ENCODE measurements around the gene KLHL29.

Gene KLHL29

DNA sequence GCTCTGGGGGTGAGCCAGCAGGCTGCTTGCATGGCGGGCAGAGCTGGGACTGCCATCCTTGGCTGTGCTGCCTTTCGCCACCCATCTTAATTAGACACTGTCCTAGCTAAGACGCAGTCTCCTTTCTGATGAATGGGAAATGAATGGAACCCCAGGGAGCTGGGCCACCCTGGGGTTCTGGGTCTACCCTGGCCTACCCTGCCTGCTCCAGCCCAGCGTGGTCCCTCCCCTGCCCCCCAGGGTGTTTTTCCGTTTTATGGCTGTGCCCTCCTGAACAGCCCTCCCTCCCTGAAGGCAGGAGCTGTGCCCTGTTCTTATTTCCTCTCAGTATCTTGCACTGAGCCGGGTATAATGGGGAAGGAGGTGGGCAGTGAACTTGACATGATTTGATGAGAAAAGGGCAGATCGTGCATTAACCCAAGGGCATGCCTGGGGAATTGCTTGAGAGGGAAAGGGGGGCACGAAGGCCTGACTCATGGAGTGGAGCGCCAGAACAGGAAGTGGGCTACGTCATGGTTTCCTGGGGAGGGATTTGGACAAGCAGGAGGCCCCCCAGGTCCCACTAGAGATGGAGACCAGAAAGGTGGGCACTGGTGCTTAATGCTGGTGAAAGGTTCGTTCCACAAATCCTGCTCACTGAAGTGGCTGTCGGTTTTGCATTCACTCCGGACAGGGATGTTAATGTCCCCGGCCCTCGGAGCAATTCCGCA, 165.0 kb downstream of the KLHL29 start:
- DNase-seq (ENCODE audit: low read depth in 2 of 2) = no peak

DNA sequence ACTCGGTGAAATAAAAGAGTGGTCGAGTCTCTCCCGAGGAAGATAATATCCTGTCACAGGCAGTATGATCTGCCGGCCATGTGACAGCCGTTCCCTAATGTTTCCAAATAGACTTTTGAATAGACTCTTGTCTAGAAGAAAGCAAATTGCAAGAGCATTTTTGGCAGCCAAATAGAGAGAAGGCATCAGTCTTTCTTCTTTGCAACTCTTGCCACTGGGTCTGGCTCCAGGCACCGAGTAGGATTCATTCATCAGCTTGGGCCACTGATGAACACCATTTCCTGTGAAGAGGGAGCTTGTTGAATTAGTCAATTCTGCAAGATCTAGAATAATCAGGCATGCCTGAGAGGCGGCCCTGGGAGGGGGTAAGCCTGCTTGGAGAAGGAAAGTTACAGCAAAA, 165.6 kb downstream of the KLHL29 start:
- DNase-seq (ENCODE audit: low read depth in 2 of 2) = no peak

- DNase-seq (ENCODE audit: low read depth in 2 of 2) = no peak
Observed at GRCh38 chr2:23551875-23552274, 166.9 kb downstream of the KLHL29 start.

GRCh38 chr2:23553561-23553960, 168.6 kb downstream of the KLHL29 start:
- DNase-seq (ENCODE audit: low read depth in 2 of 2) = no peak

DNA sequence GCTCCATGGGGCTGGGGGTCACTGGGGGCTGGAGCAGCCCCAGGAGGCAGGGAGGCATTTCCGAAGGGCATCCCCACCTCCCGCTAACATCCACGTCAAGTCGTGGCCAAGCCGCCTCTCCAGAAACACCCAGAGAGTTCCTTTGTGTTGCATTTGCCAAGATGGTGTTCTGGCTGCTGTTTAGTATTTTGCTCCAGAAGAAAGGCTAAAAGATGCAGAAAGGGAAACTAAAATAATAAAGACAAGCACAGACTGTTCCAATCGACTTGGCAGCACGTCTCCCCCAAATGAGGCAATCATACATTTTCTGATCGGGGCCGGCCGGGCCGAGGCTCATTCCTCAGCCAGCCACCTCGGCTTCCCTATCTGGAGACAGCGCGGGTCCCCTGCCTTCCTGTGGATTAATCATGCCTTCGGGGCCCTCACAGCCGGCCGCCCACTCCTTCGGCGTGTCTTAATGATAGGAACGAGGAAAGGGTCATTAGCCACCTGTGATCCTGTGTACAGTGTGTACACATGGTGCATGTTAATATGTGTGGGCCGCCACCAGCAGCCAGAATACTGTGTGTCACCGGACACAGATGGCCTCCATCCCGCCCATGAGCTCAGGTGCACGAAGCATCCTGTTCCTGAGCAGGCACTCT, 169.2 kb downstream of the KLHL29 start:
- DNase-seq (ENCODE audit: low read depth in 2 of 2) = no peak

- DNase-seq (ENCODE audit: low read depth in 2 of 2) = no peak
Observed at GRCh38 chr2:23555944-23556343, 171.0 kb downstream of the KLHL29 start.

GRCh38 chr2:23556929-23557328, 171.9 kb downstream of the KLHL29 start:
- DNase-seq (ENCODE audit: low read depth in 2 of 2) = no peak

GRCh38 chr2:23557455-23557854, 172.5 kb downstream of the KLHL29 start:
- DNase-seq (ENCODE audit: low read depth in 2 of 2) = no peak

DNA sequence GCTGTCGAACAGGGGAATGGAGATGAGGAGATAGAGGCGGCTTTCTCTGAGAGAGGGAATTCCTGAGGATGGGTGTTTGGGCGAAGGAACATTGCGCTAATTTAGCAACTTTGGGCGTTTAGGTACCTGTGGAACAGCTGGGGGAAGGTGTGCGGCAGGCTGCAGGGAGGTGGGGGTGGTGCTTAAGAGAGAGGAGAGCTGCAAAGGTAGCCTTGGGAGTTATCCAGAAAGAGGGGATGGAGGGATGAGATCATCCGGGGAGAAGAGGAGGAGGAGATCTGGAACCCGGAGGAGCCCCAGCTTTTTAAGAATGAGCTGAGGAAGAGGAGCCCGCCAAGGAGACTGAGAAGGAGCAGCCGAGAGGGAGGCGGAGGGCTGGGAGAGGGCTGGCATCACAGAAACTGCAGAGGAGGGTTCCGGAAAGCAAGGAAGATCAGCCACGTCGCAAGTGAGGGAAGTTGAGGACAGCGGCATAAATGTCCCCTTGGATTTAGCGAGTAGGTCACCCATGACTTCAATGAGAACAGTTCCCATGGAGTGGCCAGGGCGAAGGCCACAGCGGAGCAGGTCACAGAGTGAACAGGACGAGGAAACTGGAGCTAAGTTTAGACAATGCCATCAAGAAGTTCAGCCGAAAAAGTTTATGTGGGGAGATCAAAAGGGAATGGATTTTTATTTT, 174.7 kb downstream of the KLHL29 start:
- no peak for DNase-seq (ENCODE audit: low read depth in 2 of 2)

DNA sequence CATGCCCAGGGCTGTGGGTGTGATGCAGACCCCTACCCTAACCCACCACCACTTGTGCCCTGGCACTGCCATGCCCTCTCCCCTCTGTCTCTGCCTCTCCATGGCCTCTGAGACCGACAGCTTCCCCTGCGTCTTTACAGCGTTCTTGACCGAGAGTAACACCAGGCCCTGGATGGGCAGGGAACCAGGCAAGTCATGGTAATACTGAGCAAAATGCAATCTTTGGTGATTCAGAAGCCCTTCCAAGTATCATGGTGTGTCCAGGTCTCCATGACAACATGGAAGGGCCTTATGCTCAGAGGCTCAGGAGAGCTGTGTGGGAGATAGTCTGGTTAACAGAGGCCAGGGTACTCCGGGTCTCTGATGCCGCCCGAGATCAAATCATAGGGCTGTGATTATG, 176.1 kb downstream of the KLHL29 start:
- DNase-seq (ENCODE audit: low read depth in 2 of 2) = no peak

DNA sequence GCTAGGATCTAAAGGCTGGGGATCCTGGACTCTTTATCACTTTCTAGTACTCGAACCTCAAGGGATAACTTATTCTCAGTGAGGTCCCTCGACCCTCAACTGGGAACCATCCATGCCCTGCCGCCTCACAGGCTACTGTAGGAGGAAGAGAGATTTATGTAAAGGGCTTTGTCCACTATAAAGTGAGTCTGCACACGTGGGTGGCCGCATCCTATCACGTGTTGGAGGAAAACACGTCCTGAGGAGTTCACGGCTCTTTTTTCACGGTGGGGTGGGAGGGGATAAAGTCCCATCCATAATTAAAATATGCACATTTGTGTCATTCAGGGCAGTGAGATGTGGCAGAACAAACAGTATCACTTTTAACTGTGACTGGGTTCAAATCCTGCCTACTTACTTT, 176.6 kb downstream of the KLHL29 start:
- DNase-seq (ENCODE audit: low read depth in 2 of 2) = no peak

DNA sequence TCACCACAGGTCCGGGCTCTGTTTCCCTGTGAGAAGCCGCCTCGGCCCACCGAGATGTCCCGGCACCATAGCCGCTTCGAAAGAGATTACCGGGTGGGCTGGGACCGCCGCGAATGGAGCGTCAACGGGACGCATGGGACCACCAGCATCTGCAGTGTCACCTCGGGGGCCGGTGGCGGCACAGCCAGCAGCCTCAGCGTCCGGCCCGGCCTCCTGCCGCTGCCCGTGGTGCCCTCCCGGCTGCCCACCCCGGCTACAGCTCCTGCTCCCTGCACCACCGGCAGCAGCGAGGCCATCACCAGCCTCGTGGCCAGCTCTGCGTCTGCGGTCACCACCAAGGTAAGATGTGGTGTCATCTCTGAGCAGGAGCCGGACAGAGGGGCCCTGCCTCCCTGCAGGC, 177.2 kb downstream of the KLHL29 start:
- DNase-seq (ENCODE audit: low read depth in 2 of 2) = no peak

GRCh38 chr2:23563151-23563550, 178.2 kb downstream of the KLHL29 start:
- no peak for DNase-seq (ENCODE audit: low read depth in 2 of 2)

GRCh38 chr2:23563673-23564614, 179.0 kb downstream of the KLHL29 start:
- DNase-seq (ENCODE audit: low read depth in 2 of 2) = no peak

GRCh38 chr2:23564615-23564960, 179.6 kb downstream of the KLHL29 start:
- no peak for DNase-seq (ENCODE audit: low read depth in 2 of 2)

DNA sequence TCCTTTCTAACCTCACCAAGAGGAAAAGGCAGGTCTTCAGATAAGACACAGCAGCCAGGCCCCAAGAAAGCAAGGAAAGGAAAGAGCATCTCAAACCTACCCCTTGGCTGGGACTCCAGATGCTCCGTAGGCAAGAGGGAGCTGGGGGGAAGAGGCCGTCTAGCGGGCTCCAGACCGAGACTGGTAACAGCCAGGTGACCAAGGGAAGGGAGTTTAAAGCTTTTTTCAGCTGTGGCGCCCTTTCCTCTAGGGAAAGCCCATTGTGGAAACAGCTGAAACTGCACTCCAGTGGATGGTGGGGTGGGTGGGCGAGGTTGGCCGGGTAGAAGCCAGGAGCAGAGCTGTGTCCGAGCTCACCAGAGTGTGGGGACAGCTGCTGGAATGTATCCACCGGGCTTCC, 180.4 kb downstream of the KLHL29 start:
- no peak for DNase-seq (ENCODE audit: low read depth in 2 of 2)

DNA sequence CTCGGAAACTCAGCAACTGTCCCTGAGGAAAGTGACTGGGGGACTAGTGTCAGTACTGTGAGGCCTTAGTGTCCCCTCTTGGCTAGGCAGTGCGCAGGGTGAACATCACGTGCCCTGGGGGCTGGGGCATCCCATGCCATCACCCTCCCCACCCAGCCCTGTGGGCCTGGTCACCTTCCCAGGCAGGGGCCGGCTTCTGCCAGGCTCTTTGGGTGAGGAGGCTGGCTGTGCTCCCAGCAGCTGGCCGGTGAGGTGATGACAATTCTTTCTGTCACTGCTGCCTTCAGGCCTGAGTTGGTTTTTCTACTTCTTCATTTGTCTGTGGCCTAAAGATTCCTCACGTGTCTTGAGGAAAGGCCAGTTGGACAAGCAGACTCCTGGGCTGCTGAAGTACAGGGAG, 180.8 kb downstream of the KLHL29 start:
- no peak for DNase-seq (ENCODE audit: low read depth in 2 of 2)

- no peak for DNase-seq (ENCODE audit: low read depth in 2 of 2)
Observed at GRCh38 chr2:23566241-23567142, 181.5 kb downstream of the KLHL29 start.

GRCh38 chr2:23567161-23567756, 182.3 kb downstream of the KLHL29 start:
- no peak for DNase-seq (ENCODE audit: low read depth in 2 of 2)

GRCh38 chr2:23568211-23568610, 183.2 kb downstream of the KLHL29 start:
- DNase-seq (ENCODE audit: low read depth in 2 of 2) = no peak
